Mucosa of gallbladder (tissue), 1 donor: ENCODE results near the gene PRSS21. TPM values are rescaled to one million over a fixed set of nuclear protein-coding genes. Genes with fewer than 3 reads are reported as not detected.

Source experiments
- DNase-seq: peaks from one replicate; pipeline ENCODE4 v3.0.0-alpha.2; 2020; ENCODE audit warnings: low spot score
- total RNA-seq: library from RNA; stranded (reverse); gene quantifications from one replicate; pipeline ENCODE4 v1.2.1, GENCODE V29; 2021
- donor health status: DM: no; HTN: no; CAD: no.

PRSS21 gene
- total RNA-seq, 1 donor from 2014 or later, result 4.4 TPM

- DNase-seq, result no peak
Observed at GRCh38 chr16:2843526-2843925, 26.5 kb downstream of the PRSS21 start.

- DNase-seq, result no peak
Observed at GRCh38 chr16:2845116-2845515, 28.1 kb downstream of the PRSS21 start.

- no peak for DNase-seq
Observed at GRCh38 chr16:2846511-2847310, 29.7 kb downstream of the PRSS21 start.

- DNase-seq, result no peak
Observed at GRCh38 chr16:2848933-2849725, 32.1 kb downstream of the PRSS21 start.

- no peak for DNase-seq
Observed at GRCh38 chr16:2852003-2852730, 35.1 kb downstream of the PRSS21 start.

- DNase-seq, result no peak
Observed at GRCh38 chr16:2852731-2853507, 35.9 kb downstream of the PRSS21 start.

GRCh38 chr16:2853531-2854073, 36.6 kb downstream of the PRSS21 start:
- DNase-seq, result no peak

GRCh38 chr16:2854700-2855309, 37.8 kb downstream of the PRSS21 start:
- no peak for DNase-seq

GRCh38 chr16:2855536-2855935, 38.5 kb downstream of the PRSS21 start:
- no peak for DNase-seq

- DNase-seq, result no peak
Observed at GRCh38 chr16:2856061-2856670, 39.1 kb downstream of the PRSS21 start.

GRCh38 chr16:2856686-2857450, 39.8 kb downstream of the PRSS21 start:
- no peak for DNase-seq

- DNase-seq, result peak; percentile 71
Observed at GRCh38 chr16:2857451-2858244, 40.6 kb downstream of the PRSS21 start, which contains the start of gene PRSS22. PRSS22 (minus strand) TSS chr16:2858170; CDS start chr16:2858104, 66 bp downstream.

- peak; percentile 86 for DNase-seq
Observed at GRCh38 chr16:2858245-2859025, 41.4 kb downstream of the PRSS21 start.

- no peak for DNase-seq
Observed at GRCh38 chr16:2859686-2860265, 42.7 kb downstream of the PRSS21 start.

GRCh38 chr16:2860826-2861567, 44.0 kb downstream of the PRSS21 start:
- DNase-seq, result no peak

- DNase-seq, result no peak
Observed at GRCh38 chr16:2865651-2866050, 48.6 kb downstream of the PRSS21 start.

GRCh38 chr16:2866431-2866830, 49.4 kb downstream of the PRSS21 start:
- no peak for DNase-seq
